Cardiac septum (tissue), 1 donor: ENCODE results near the gene TTYH2. TPM values are rescaled to one million over a fixed set of nuclear protein-coding genes. Genes with fewer than 3 reads are reported as not detected.

Source experiments
- DNase-seq: peaks from one replicate; pipeline ENCODE4 v3.0.0-alpha.2; 2020; ENCODE audit warnings: low spot score
- intact Hi-C: fragments of 100-400 bp; cut with DNase I; formaldehyde crosslinking; loops from one replicate; pipeline ENCODE4 v1.14.0; 2022
- total RNA-seq: library from RNA; stranded (reverse); fragmentation: NEBNext Ultra II Directional; extraction: Animal tissue kit (Norgen Biotek cat#: 25700); gene quantifications from one replicate; pipeline ENCODE4 v1.2.1, GENCODE V29; 2021
- donor health status: DM: no; HTN: no; CAD: no.

The TTYH2 gene
- total RNA-seq, 1 donor from 2014 or later: 17.9 TPM

DNA sequence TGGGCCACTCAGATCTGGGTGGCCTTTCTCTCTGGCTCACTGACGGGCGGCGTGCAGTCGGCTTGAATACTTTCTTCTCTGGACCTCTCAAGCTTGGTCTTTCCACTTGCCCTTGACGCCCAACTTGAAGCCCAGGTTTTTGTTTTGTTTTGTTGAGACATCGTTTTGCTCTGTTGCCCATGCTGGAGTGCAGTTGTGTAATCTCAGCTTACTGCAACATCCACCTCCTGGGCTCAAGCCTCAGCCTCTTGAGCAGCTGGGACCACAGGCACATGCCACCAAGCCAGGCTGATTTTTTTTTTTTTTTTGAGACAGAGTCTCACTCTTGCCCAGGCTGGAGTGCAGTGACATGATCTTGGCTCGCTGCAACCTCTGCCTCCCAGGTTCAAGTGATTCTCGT, 89.9 kb downstream of the TTYH2 start:
- DNase-seq: no peak
- intact Hi-C loops: loop anchor here (2.0 to 10.0 kb wide), 2 partner anchors 57 to 151 kb away; partner anchors contain the start of gene BTBD17

DNA sequence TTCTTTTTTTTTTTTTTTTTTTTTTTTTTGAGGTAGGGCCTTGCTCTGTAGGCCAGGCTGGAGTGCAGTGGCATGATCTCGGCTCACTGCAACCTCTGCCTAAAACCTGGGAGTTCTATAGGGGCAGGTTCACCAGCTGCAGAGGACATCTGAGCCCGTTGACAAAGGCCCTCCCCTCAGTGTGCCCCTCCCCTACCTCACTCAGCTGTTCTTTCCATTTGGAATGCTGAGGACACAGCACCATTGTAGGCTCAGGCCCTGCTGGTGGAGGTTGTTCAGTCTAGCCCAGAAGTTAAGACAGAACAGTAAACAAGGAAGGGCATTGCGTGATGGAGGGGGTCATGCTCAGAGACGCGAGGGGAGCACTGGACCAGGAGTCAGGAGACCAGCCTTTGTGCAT, 90.8 kb downstream of the TTYH2 start:
- intact Hi-C loops: loop anchor here (10.0 kb wide), 1 partner anchor 151 kb away; no protein-coding TSS in a partner anchor
- no peak for DNase-seq

DNA sequence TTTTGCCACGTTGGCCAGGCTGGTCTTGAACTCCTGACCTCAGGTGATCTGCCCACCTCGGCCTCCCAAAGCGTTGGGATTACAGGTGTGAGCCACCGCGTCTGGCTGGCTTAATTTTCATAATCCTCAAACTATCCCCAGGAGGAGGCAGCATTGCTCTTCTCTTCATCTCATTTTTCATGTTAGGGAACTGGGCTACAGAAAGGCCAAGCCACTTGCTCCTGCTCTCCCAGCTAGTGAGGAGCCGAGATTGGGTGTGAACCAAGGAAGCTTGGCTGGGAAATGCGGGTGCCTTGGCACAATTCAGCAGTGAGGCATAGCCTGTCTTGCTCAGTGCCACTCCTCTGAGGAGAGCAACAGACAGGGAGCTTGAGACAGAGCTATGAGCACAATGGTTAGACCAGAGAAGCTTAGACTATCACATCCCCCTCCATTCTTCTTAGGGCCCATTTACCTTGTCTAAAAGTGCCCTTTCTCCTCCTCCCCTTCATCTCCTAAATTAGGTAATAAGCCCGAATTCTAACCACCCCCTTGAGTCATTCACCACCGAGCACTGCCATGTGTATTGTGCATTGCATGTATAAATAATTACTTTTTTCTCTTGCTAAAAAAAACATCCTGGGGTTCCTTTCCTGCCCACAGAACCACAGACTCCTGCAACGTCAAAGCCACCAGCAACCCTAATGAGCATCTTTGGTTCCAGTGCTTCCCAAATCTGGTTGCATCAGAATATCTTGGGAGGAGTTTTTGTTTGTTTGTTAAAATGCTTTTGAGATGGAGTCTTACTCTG, 92.7 kb downstream of the TTYH2 start:
- no peak for DNase-seq

DNA sequence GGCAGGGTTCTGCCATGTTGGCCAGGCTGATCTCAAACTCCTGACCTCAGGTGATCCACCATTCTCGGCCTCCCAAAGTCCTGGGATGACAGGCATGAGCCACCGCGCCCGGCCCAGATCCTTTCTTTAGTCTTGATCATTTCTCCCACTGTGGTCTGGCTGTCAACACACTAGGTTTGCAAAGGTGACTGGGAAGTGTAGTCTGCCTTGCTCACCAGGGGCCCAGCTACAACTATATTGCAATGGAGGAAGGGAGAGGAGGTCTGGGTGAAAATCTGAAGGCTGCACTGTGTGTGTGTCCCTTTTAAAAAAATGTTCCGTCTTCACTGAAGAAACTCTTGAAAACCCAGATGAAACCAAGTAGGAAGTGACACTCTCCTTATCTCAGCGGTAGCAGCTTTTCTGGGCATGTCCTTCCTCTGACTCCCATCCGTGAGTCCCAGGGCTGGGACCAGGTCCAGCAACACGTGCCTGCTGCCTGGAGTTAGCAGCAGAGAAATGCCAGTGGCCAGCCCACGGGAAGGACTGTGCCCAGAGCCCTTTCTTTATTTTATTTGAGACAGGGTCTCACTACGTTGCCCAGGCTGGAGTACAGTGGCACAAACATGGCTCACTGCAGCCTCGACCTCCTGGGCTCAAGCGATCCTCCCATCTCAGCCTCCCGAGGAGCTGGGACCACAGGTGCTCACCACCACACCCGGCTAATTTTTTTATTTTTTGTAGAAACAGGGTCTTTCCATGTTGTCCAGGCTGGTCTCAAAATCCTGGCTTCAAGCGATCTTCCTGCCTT, 94.8 kb downstream of the TTYH2 start:
- peak; percentile 87 for DNase-seq
- intact Hi-C loops: loop anchor here (10.0 kb wide), 1 partner anchor 147 kb away; no protein-coding TSS in a partner anchor

More for the DNA sequence above, 92.7 kb downstream of the TTYH2 start:
- intact Hi-C loops: loop anchor here (10.0 kb wide), 1 partner anchor 149 kb away; no protein-coding TSS in a partner anchor

DNA sequence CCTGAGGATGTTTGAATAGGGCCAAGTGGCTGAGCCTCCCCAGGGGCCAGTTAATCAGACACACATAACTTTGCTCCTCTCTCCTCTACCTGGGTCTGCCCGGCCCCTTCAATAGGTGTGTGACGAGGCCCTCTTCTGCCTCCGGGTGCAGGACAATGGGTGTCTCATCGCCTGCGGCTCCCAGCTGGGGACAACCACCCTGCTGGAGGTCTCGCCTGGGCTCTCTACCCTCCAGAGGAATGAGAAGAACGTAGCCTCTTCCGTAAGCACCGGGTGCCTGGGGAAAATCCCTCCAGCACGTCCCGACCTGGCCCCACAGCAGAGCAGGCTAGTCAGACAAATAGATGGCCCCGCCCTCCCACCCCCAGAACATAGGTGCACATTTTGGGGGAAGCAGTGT, 96.5 kb downstream of the TTYH2 start:
- no peak for DNase-seq
- intact Hi-C loops: loop anchor here (10.0 kb wide), 1 partner anchor 145 kb away; no protein-coding TSS in a partner anchor

Other genes starting within 250 kb of the TTYH2 start
- gene RPL38, start 9.9 kb upstream of the TTYH2 start, total RNA-seq: 575 TPM
- gene DNAI2, start 60.7 kb downstream of the TTYH2 start, total RNA-seq: not detected
- gene KIF19, start 112.7 kb downstream of the TTYH2 start, total RNA-seq: 0.08 TPM
- not detected for gene BTBD17, start 148.3 kb downstream of the TTYH2 start, total RNA-seq
- 0.16 TPM for gene GPR142, start 153.9 kb downstream of the TTYH2 start, total RNA-seq
- gene GPRC5C, start 218.5 kb downstream of the TTYH2 start, total RNA-seq: 31.7 TPM